ENCODE data around the gene MPDU1.

- TF ChIP-seq ZNF253 (CRISPR knock-in tag; IDR thresholded peaks at IDR 0.05; ENCODE audit: borderline replicate concordance) = peak; percentile 73; the same call in 1 of the 2 replicates
- TF ChIP-seq HDAC2 (CRISPR knock-in tag; IDR thresholded peaks at IDR 0.05) = peak; percentile 68; the same call in 1 of the 2 replicates
- 0 out of 2 replicates have a peak, but pooled peaks have one; percentile 56 for TF ChIP-seq CENPT (CRISPR knock-in tag; IDR thresholded peaks at IDR 0.05; ENCODE audit: low read depth)
Measured at GRCh38 chr17:7579001-7579833, 4.4 kb upstream of the MPDU1 start, which contains the start of gene CD68.

Measured in HepG2 (cell line).